22Rv1 (cell line): Measurements from ENCODE around the gene ATP23.

Experiments
- H3K27ac ChIP-seq: fragments of 450-650 bp; 2 replicates; pipeline ENCODE4 v1.5.1; 2017
- CTCF ChIP-seq: fragments of 450-650 bp; IDR thresholded peaks from 2 replicates; pipeline ENCODE4 v1.5.1; 2017; ENCODE audit warnings: mild to moderate bottlenecking
- ZFX ChIP-seq: fragments of 450-650 bp; IDR thresholded peaks from 2 replicates; pipeline ENCODE4 v1.6.1; 2017; ENCODE audit warnings: antibody characterized with exemption, borderline replicate concordance

Gene ATP23

GRCh38 chr12:57940052-57940914 is 1.1 kb upstream of the ATP23 start:
- TF ChIP-seq ZFX = no peak
- no peak for TF ChIP-seq CTCF

GRCh38 chr12:57940915-57941164 is 527 bp upstream of the ATP23 start:
- H3K27ac ChIP-seq = peak overlapping the region; percentile 91

More at GRCh38 chr12:57940052-57940914, 1.1 kb upstream of the ATP23 start:
- peak overlapping the region; percentile 91 for H3K27ac ChIP-seq

GRCh38 chr12:57943438-57944080 is 2.2 kb downstream of the ATP23 start:
- H3K27ac ChIP-seq = no peak overlapping the region
- TF ChIP-seq ZFX (no peak), CTCF (no peak)

More at GRCh38 chr12:57940915-57941164, 527 bp upstream of the ATP23 start:
- TF ChIP-seq ZFX = no peak
- no peak for TF ChIP-seq CTCF

GRCh38 chr12:57944313-57945023 is 3.1 kb downstream of the ATP23 start:
- H3K27ac ChIP-seq = no peak overlapping the region
- TF ChIP-seq ZFX (no peak), CTCF (no peak)

GRCh38 chr12:57952766-57953165 is 11.4 kb downstream of the ATP23 start:
- no peak for TF ChIP-seq CTCF
- no peak for TF ChIP-seq ZFX
- H3K27ac ChIP-seq = no peak overlapping the region

GRCh38 chr12:57954768-57955167 is 13.4 kb downstream of the ATP23 start:
- TF ChIP-seq CTCF (no peak), ZFX (no peak)
- H3K27ac ChIP-seq = no peak overlapping the region
